ENCODE results near the gene CSTPP1. TPM values are rescaled to one million over a fixed set of nuclear protein-coding genes. Genes with fewer than 3 reads are reported as not detected.

Gene CSTPP1
- total and polyA plus RNA-seq, 2 donors (not counting 1 experiment from before 2014, with no cell fraction given) = 11.5 to 29.0 TPM

DNA sequence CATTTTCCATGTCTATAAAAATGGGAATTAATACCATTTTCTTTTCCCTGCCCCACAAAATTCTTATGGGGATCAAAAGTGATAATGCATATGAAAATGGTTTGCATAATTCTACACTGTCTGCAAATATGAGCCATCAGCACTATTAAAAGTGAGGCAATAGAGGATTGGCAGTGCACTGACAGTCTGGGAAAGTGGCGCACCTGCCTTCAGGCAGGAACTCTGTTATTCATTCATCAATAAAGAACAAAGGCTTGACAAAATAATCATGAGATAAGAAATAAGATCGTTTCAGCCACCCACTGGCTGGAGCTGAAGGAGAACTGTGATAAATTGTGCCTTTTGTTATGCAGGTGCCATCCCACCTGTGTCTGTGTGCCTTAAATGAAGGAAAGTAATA lies 190.7 kb downstream of the CSTPP1 start:
- intact Hi-C loops (cut with micrococcal nuclease) = no loop called here
- no CpG with 5 or more reads among the region's 2 CpGs for WGBS (ENCODE audit: insufficient coverage)
- no peak for DNase-seq
- Histone ChIP-seq H2AFZ (ENCODE audit: insufficient read depth, low read depth, low read length, poor library complexity, severe bottlenecking) (no peak overlapping the region), H3K79me2 (ENCODE audit: control insufficient read depth, insufficient read depth, low read length) (no peaks in the 10 kb centered on the region), H3K36me3 (replicated peaks in 1 of 2; ENCODE audit: control extremely low read depth in 1 of 2, control insufficient read depth in 1 of 2, extremely low read depth in 1 of 2, insufficient read depth in 2 of 2, low read length in 1 of 2) (no peaks in the 10 kb centered on the region), H3K9me3 (ENCODE audit: control extremely low read depth in 1 of 3, control insufficient read depth in 2 of 3, insufficient read depth in 1 of 3, low read length in 2 of 3) (no peaks in the 10 kb centered on the region), H3K4me2 (replicated peaks; ENCODE audit: low read depth, low read length, poor library complexity, severe bottlenecking) (no peak overlapping the region), H3K27ac (ENCODE audit: low read length in 2 of 2) (no peak overlapping the region), H3K9ac (ENCODE audit: low read length) (no peak overlapping the region), H3K4me1 (ENCODE audit: control insufficient read depth in 2 of 2, insufficient read depth in 2 of 2, low read length in 2 of 2) (no peaks in the 10 kb centered on the region), H3K27me3 (replicated peaks in 1 of 4; ENCODE audit: control extremely low read depth in 1 of 4, control insufficient read depth in 3 of 4, insufficient read depth in 4 of 4, low read length in 3 of 4) (no peaks in the 10 kb centered on the region), H3K4me3 (ENCODE audit: control extremely low read depth in 1 of 5, extremely low read depth in 1 of 5, insufficient read depth in 1 of 5, low read depth in 2 of 5, low read length in 4 of 5) (no peak overlapping the region), H4K20me1 (ENCODE audit: control insufficient read depth, insufficient read depth, low read length, poor library complexity, severe bottlenecking) (no peaks in the 10 kb centered on the region)
- no peaks in the 10 kb centered on the region for H3K27me3 Mint-ChIP-seq
- H3K4me3 Mint-ChIP-seq = no peak overlapping the region
- no peaks in the 10 kb centered on the region for H3K9me3 Mint-ChIP-seq (ENCODE audit: insufficient read depth)
- ChIA-PET CTCF (no interaction called here), POLR2A (no interaction called here)
- H3K27ac Mint-ChIP-seq = no peak overlapping the region
- no peak for TF ChIP-seq EZH2 (IDR thresholded peaks at IDR 0.05; ENCODE audit: borderline replicate concordance, insufficient read depth, low read depth, low read length, poor library complexity, severe bottlenecking)
- no peak for TF ChIP-seq CTCF (IDR thresholded peaks at IDR 0.05)
- ATAC-seq (ENCODE audit: low read depth) = no peak
- H3K4me1 Mint-ChIP-seq = no peaks in the 10 kb centered on the region

DNA sequence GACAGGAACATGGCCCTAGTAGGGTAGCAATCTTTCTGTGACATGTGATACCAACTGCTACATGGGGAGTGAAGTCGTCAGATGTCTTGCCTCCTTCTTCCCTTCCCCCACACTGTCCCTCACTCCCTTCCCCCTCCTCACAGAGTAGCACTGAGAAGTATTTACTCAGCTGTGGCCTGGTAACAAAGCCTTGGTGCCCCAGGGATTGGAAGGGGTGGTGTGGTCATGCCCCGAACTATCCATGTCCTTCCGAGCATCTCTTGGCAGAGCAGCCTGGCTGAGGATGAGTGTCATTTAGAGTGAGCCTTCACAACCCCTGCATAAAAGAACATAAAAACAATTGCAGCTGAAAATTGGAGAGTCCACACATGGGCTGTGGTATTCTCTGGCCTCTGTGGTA lies 194.0 kb downstream of the CSTPP1 start:
- Histone ChIP-seq H3K36me3 (replicated peaks in 1 of 2; ENCODE audit: control extremely low read depth in 1 of 2, control insufficient read depth in 1 of 2, extremely low read depth in 1 of 2, insufficient read depth in 2 of 2, low read length in 1 of 2) (no peaks in the 10 kb centered on the region), H3K27me3 (replicated peaks in 1 of 4; ENCODE audit: control extremely low read depth in 1 of 4, control insufficient read depth in 3 of 4, insufficient read depth in 4 of 4, low read length in 3 of 4) (no peaks in the 10 kb centered on the region), H3K4me3 (ENCODE audit: control extremely low read depth in 1 of 5, extremely low read depth in 1 of 5, insufficient read depth in 1 of 5, low read depth in 2 of 5, low read length in 4 of 5) (no peak overlapping the region), H3K4me2 (replicated peaks; ENCODE audit: low read depth, low read length, poor library complexity, severe bottlenecking) (no peak overlapping the region), H3K9me3 (ENCODE audit: control extremely low read depth in 1 of 3, control insufficient read depth in 2 of 3, insufficient read depth in 1 of 3, low read length in 2 of 3) (no peaks in the 10 kb centered on the region), H3K9ac (ENCODE audit: low read length) (no peak overlapping the region), H3K27ac (ENCODE audit: low read length in 2 of 2) (no peak overlapping the region), H3K79me2 (ENCODE audit: control insufficient read depth, insufficient read depth, low read length) (no peaks in the 10 kb centered on the region), H3K4me1 (ENCODE audit: control insufficient read depth in 2 of 2, insufficient read depth in 2 of 2, low read length in 2 of 2) (no peaks in the 10 kb centered on the region), H4K20me1 (ENCODE audit: control insufficient read depth, insufficient read depth, low read length, poor library complexity, severe bottlenecking) (no peaks in the 10 kb centered on the region), H2AFZ (ENCODE audit: insufficient read depth, low read depth, low read length, poor library complexity, severe bottlenecking) (no peak overlapping the region)
- Mint-ChIP-seq H3K4me3 (no peak overlapping the region), H3K27me3 (no peaks in the 10 kb centered on the region), H3K27ac (no peak overlapping the region), H3K4me1 (no peaks in the 10 kb centered on the region), H3K9me3 (ENCODE audit: insufficient read depth) (no peaks in the 10 kb centered on the region)
- ChIA-PET CTCF (no interaction called here), POLR2A (no interaction called here)
- DNase-seq (no peak), ATAC-seq (ENCODE audit: low read depth) (no peak)
- TF ChIP-seq EZH2 (IDR thresholded peaks at IDR 0.05; ENCODE audit: borderline replicate concordance, insufficient read depth, low read depth, low read length, poor library complexity, severe bottlenecking) (no peak), CTCF (IDR thresholded peaks at IDR 0.05) (no peak)
- intact Hi-C loops (cut with micrococcal nuclease) = no loop called here
- no CpG with 5 or more reads among the region's 3 CpGs for WGBS (ENCODE audit: insufficient coverage)
